Naive thymus-derived CD8-positive, alpha-beta T cell (primary cell): ENCODE measurements around the gene ANKRD13D. TPM values are rescaled to one million over a fixed set of nuclear protein-coding genes. Genes with fewer than 3 reads are reported as not detected.
"Not testable (repeated sequence)": the region's sequence is repeated elsewhere in the genome, so short reads cannot be mapped to it uniquely, and the experiment has no call there.

Experiments used
- ATAC-seq, 2 donors: fragments of 150-1000 bp; cut with Tn5 transposase in 1 of 2; sonication (Bioruptor Pico), chemical (Tn5 transposase) in 1 of 2; 1 replicate in 1 of 2; 2 replicates in 1 of 2; pipeline ENCODE4 v1.10.0; 2021; ENCODE audit warnings: mild to moderate bottlenecking in 2 of 2, moderate library complexity in 2 of 2
- POLR2A ChIA-PET: fragments of 350-600 bp; sonication (Branson Sonifier 250); formaldehyde crosslinking; loops from one replicate; lab custom pipeline; 2021; ENCODE audit warnings: antibody characterized with exemption; lab: Charles Lee
- DNase-seq, 10 donors: peaks; one replicate each; pipeline versions ENCODE4 v3.0.0 to v3.0.0-alpha.2; 2020 to 2022
- H3K27ac Mint-ChIP-seq, 10 donors: one replicate each; pipeline ENCODE4 v1.8.0; 2020 to 2022; ENCODE audit warnings: mild to moderate bottlenecking in 10 of 10, mixed read lengths in 10 of 10, moderate library complexity in 4 of 10, inconsistent platforms in 1 of 10
- H3K27me3 Mint-ChIP-seq, 5 donors: one replicate each; pipeline ENCODE4 v1.8.0; 2021 to 2022; ENCODE audit warnings: mixed read lengths in 5 of 5
- H3K36me3 Mint-ChIP-seq, 3 donors: one replicate each; pipeline ENCODE4 v1.8.0; 2020 to 2022; ENCODE audit warnings: mixed read lengths in 3 of 3, mild to moderate bottlenecking in 2 of 3, inconsistent platforms in 1 of 3
- H3K4me1 Mint-ChIP-seq, 4 donors: one replicate each; pipeline ENCODE4 v1.8.0; 2021 to 2022; ENCODE audit warnings: mixed read lengths in 4 of 4
- H3K4me3 Mint-ChIP-seq, 10 donors: one replicate each; pipeline ENCODE4 v1.8.0; 2020 to 2022; ENCODE audit warnings: mild to moderate bottlenecking in 10 of 10, mixed read lengths in 10 of 10, moderate library complexity in 6 of 10, inconsistent platforms in 1 of 10
- H3K9me3 Mint-ChIP-seq, 9 donors: one replicate each; pipeline ENCODE4 v1.8.0; 2020 to 2022; ENCODE audit warnings: mixed read lengths in 9 of 9, mild to moderate bottlenecking in 3 of 9, inconsistent platforms in 1 of 9, moderate library complexity in 1 of 9
- polyA plus RNA-seq, 3 donors: library from polyadenylated mRNA; unstranded; fragments of 300-500 nt; fragmentation: Illumina TruSeq; gene quantifications; one replicate each; pipeline ENCODE4 v1.2.3, GENCODE V29; 2021
- total RNA-seq, 8 experiments: library from RNA in 2 of 8; stranded (reverse) in 2 of 8; gene quantifications; one replicate each; pipeline ENCODE4 v1.2.3 and lab custom pipeline; 2021 to 2026

ANKRD13D gene
- total and polyA plus RNA-seq, 5 experiments from 2014 or later = 6.0 to 206 (median 18.3) TPM

DNA sequence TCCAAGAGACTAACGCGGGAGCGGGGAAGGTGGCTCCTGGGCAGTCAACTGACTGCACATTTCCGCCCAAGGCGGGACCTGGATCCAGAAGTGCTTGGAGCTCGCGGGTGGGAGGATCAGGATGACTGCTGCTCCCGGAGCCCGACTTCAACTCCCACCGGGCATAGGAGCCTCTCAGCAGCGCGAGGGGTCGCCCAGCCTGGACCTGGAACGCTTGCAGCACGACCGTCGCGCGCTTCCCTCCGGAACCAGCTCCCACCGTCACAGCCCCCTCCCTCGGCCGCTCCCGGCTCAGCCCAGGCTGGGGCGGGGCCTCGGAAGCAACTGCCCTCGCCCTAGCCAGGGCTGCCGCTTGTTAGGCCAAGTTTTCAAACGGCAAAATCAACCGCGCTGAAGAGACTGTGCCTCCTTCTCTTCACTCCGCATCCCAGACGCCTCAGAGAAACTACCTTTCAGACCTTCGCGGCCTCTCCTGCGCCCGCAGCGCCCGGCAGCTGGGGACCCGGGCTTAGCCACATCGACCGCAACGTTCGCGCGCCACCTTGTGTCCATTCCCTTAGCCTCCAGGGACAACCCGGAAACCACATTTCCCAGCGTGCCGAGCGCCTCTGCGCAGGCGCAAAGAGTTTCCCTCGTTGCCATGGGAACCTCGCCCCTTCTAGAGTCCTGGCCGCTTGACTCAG, 28.2 kb downstream of the ANKRD13D start:
- POLR2A ChIA-PET = interaction anchor here (0.5 to 49.2 kb wide), 17 partner anchors 9 to 1823 kb away, joined by 3 to 2293 read pairs (median 5); partner anchors contain the start of genes ANKRD13D, GRK2, POLD4 and PTPRCAP
- Mint-ChIP-seq H3K27ac (peak overlapping the region; percentile 89 to 98 (median 96)), H3K4me3 (peak overlapping the region; percentile 93 to 100 (median 99)), H3K36me3 (no peaks in the 10 kb centered on the region), H3K9me3 (no peaks in the 10 kb centered on the region), H3K27me3 (no peaks in the 10 kb centered on the region), H3K4me1 (peaks cover 22 to 54% (median 40%) of the 10 kb centered on the region in 4 donors)
- DNase-seq = peak; percentile 92 to 99 (median 98)
- peak; percentile 88 to 89 for ATAC-seq

DNA sequence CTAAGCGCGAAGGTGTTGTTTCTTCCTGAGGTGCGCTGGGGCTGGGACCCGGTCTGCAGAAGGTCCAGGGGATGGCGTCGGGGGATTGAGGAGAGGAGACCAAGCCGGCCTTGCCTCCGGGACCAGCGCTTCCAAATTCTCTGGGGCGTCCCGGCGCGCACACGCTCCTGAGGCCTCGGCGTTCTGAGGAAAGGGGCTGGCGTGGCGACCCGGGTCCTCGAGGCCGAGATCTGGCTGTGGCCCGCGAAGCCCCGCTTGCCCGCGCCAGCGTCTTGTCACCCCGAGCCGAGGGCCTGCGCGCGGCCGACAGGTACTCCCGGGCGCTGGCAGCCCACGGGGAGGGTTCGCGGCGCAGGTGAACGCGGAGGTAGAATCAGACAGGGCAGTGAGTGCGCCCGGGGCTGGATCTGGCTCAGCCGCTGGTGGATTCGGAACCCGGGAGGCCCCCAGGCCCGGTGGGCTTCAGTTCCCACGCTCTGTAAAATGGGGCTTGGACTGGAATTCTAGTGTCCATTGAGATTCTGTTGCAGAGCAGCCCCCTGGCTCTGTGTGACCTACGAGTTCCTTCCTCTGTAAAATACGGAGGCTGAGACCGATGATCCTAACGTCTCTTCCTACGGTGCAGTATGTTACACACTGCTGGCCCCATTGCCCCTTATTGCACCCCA, 28.9 kb downstream of the ANKRD13D start:
- Mint-ChIP-seq H3K36me3 (no peaks in the 10 kb centered on the region), H3K27ac (peak overlapping the region; percentile 89 to 98 (median 96)), H3K4me1 (peaks cover 17 to 47% (median 33%) of the 10 kb centered on the region in 4 donors), H3K4me3 (peak overlapping the region; percentile 93 to 100 (median 99)), H3K27me3 (no peaks in the 10 kb centered on the region), H3K9me3 (no peaks in the 10 kb centered on the region)
- DNase-seq (peak in 4 of 10 donors; percentile 16 to 41 (median 28)), ATAC-seq (peak; percentile 53 to 54)
- POLR2A ChIA-PET = interaction anchor here (0.5 to 49.2 kb wide), 18 partner anchors 9 to 119 kb away, joined by 3 to 2293 read pairs (median 4); partner anchors contain the start of genes ANKRD13D, GRK2, POLD4 and PTPRCAP

DNA sequence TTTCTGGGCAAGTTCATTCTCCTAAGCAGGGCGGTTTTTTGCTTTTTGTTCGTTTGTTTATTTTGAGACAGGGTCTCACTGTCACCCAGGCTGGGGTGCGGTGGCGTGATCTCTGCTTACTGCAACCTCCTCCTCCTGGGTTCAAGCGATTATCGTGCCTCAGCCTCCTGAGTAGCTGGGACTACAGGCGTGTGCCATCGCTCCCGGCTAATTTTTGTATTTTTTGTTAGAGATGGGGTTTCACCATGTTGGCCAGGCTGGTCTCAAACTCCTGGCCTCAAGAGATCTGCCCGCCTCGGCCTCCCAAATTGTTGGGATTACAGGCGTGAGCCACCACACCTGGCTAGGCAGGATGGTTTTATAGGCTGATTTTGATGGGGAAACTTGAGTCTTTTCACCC, 29.8 kb downstream of the ANKRD13D start:
- not testable (repeated sequence) for DNase-seq, H3K9me3 Mint-ChIP-seq, H3K27me3 Mint-ChIP-seq, H3K36me3 Mint-ChIP-seq, ATAC-seq
- Mint-ChIP-seq H3K27ac (peak overlapping the region in 5 of 10 donors; percentile 36 to 98 (median 80)), H3K4me3 (peak overlapping the region; percentile 93 to 100 (median 99)), H3K4me1 (peaks cover 12 to 39% (median 27%) of the 10 kb centered on the region in 4 donors)
- POLR2A ChIA-PET = interaction anchor here (0.6 to 49.2 kb wide), 6 partner anchors 14 to 41 kb away, joined by 3 to 2293 read pairs (median 6); partner anchors contain the start of genes ANKRD13D, GRK2 and POLD4

DNA sequence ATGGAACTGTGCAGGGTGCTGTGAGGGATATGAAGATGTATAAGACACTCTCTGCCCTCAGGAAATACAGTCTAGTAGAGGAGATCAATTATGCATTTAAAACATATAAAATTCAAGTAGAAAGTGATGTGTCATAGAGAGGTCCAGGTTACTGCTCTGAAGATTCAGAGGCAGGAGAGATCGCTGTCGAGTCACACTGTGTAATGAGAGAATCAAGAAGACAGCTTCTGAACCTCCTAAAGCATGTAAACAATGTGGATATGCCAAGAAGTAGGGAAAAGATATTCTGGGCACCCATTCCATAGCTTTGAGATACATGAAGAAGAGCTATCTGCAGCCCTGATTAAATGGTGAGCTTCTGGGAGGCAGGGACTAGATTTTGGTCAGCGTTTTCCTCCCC, 30.9 kb downstream of the ANKRD13D start:
- Mint-ChIP-seq H3K36me3 (peaks cover 0 to 7% (median 2%) of the 10 kb centered on the region in 3 donors), H3K4me3 (no peak overlapping the region), H3K9me3 (no peaks in the 10 kb centered on the region), H3K27ac (peak overlapping the region in 2 of 10 donors; percentile 19 to 37), H3K4me1 (peaks cover 12 to 33% (median 24%) of the 10 kb centered on the region in 4 donors), H3K27me3 (no peaks in the 10 kb centered on the region)
- DNase-seq (no peak), ATAC-seq (no peak)
- POLR2A ChIA-PET = interaction anchor here (1.6 to 49.2 kb wide), 2 partner anchors 24 to 42 kb away, joined by 4 to 2293 read pairs; partner anchors contain the start of genes ANKRD13D and GRK2

DNA sequence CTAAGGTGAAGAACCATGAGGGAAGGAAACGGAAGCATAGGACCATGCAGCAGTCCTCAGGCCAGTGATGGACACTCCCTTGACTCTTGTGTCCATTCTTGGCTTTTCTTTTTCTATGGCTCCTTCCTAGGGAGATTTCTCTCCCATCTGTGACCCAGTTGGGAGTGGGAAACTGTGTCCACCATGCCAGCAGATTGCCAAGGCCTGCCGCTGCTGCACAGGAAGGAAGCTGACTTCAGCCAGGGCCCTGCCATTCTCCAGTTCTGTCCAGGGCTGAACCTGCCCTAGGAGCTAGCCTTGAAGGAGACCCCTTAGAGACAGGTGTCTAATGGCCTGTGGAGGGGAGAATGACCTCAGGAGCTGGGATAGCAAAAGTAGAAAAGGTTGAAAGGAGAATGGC, 31.6 kb downstream of the ANKRD13D start:
- Mint-ChIP-seq H3K9me3 (no peaks in the 10 kb centered on the region), H3K36me3 (peaks cover 0 to 8% (median 2%) of the 10 kb centered on the region in 3 donors), H3K4me1 (peaks cover 12 to 33% (median 21%) of the 10 kb centered on the region in 4 donors), H3K27ac (no peak overlapping the region), H3K27me3 (no peaks in the 10 kb centered on the region), H3K4me3 (no peak overlapping the region)
- DNase-seq = no peak
- POLR2A ChIA-PET = interaction anchor here (0.6 to 49.2 kb wide), 4 partner anchors 19 to 1817 kb away, joined by 3 to 2293 read pairs (median 3); partner anchors contain the start of genes ANKRD13D and GRK2
- no peak for ATAC-seq

DNA sequence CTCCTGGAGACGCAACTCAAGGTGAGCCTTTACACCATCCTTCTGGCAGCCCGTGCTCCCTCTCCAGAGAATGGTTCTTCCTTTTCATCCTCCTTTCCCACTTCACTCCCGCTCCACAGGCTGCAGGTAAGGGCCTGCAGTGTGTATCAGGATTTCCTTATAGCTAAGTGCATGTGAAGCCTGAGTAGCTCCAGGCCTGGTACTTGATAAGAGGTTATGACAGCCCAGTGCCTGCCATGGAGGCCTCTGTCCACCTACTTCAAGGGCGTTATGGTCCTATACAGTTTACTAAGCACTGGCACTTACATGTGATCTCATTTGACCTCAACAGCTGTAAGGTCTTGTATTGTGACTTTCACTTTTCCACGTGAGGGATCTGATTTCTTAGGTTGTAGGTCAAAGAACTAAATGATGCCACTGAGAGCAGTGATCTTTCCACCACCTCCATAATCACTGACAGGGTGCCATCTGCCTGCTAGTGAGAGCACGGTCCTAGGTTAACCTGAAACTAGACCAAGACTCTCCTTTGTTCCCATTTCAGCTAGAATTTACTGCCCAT, 32.3 kb downstream of the ANKRD13D start:
- Mint-ChIP-seq H3K36me3 (peaks cover 0 to 9% (median 2%) of the 10 kb centered on the region in 3 donors), H3K4me1 (peaks cover 13 to 33% (median 20%) of the 10 kb centered on the region in 4 donors), H3K4me3 (no peak overlapping the region), H3K9me3 (no peaks in the 10 kb centered on the region), H3K27ac (peak overlapping the region in 1 of 10 donors; percentile 74), H3K27me3 (no peaks in the 10 kb centered on the region)
- ATAC-seq (no peak), DNase-seq (no peak)
- POLR2A ChIA-PET = interaction anchor here (0.6 to 49.2 kb wide), 8 partner anchors 17 to 1818 kb away, joined by 3 to 2293 read pairs (median 4); partner anchors contain the start of genes ANKRD13D and GRK2

DNA sequence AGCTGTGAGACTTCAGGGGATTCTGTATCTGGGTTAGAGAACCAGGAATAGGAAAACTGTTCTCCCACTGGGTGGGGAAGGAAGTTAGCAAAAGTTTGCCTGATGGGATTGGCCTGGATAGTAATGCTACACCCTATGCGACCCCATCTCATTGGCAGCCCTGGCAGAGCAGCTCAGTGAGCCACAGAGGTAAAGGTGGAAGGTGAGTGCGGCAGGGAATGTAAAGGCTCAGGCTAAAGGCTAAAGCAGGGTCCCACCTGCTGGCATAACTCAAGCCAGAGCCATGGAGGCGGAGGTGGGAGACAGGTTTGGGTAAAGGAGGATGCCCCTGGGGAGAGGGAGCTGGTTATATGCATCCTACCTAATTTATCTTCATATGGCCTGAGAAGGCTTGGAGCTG, 32.9 kb downstream of the ANKRD13D start:
- DNase-seq = no peak
- Mint-ChIP-seq H3K27ac (peak overlapping the region in 1 of 10 donors; percentile 46), H3K27me3 (no peaks in the 10 kb centered on the region), H3K4me1 (peaks cover 11 to 29% (median 18%) of the 10 kb centered on the region in 4 donors), H3K4me3 (no peak overlapping the region), H3K36me3 (peaks cover 0 to 9% (median 2%) of the 10 kb centered on the region in 3 donors), H3K9me3 (no peaks in the 10 kb centered on the region)
- POLR2A ChIA-PET = interaction anchor here (0.5 to 49.2 kb wide), 11 partner anchors 13 to 89 kb away, joined by 3 to 2293 read pairs (median 4); partner anchors contain the start of genes ANKRD13D, GRK2, POLD4 and SSH3
- ATAC-seq = no peak

DNA sequence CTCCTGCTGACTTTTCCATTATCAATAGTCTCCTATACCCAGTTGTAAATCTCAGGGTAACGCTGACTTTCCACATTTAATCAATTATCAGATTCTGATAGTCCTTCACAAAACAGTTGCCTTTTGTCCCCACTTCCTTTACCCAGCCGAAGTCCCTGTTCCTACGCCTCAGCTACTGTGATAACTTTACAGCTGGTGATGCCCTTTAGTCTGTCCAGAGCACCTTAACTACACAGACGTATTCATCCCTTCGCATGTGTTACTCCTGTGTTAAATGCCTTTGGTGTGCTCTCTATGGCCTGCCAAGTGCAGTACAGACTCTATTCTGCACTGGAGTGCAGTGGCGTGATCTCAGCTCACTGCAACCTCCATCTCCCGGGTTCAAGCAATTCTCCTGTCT, 34.4 kb downstream of the ANKRD13D start:
- Mint-ChIP-seq H3K9me3 (no peaks in the 10 kb centered on the region), H3K27ac (no peak overlapping the region), H3K4me3 (no peak overlapping the region), H3K4me1 (peaks cover 7 to 17% (median 10%) of the 10 kb centered on the region in 4 donors), H3K36me3 (peaks cover 0 to 9% (median 2%) of the 10 kb centered on the region in 3 donors), H3K27me3 (no peaks in the 10 kb centered on the region)
- DNase-seq = no peak
- POLR2A ChIA-PET = interaction anchor here (1.5 to 49.2 kb wide), 3 partner anchors 20 to 45 kb away, joined by 4 to 2293 read pairs (median 6); partner anchors contain the start of genes ANKRD13D and GRK2
- no peak for ATAC-seq

DNA sequence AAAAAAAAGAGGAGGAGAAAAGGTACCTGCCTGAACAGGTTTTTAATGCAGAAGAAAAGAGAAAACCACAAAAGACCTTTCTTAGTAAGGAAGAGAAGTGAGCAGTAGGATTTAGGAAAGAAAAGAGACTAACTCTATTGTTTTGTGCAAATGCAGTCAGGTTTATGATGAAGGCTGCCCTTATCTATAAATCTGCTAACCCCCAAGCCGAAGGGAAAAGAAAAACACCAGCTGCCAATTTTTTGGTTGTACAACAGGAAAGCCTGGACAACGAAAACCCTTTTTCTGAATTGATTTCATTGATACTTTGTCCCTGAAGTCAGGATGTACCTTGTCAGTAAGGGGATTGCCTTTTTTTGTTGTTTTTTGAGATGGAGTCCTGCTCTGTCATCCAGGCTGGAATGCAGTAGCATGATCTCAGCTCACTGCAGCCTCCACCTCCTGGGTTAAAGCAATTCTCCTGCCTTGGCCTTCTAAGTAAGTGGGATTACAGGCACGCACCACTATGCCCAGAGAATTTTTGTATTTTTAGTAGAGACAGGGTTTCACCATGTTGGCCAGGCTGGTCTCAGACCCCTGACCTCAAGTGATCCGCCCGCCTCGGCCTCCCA, 43.1 kb downstream of the ANKRD13D start:
- no peak for ATAC-seq

DNA sequence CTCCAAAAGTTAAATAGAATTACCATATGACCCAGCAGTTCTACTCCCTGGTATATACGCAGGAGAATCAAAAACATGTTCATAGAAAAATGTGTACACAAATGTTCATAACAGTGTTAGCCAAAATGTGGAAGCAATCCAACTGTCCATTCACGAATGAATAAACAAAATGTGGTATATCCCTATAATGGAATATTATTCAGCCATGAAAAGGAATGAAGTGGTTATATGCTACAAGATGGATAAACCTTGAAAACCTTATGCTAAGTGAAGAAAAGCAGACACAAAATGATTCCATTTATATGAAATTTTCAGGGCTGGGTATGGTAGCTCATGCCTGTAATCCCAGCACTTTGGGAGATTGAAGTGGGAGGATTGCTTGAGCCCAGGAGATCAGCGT, 48.2 kb downstream of the ANKRD13D start:
- Mint-ChIP-seq H3K36me3 (peaks cover 0 to 2% (median 0%) of the 10 kb centered on the region in 3 donors), H3K4me1 (peaks cover 0 to 2% (median under 1%) of the 10 kb centered on the region in 4 donors), H3K9me3 (no peaks in the 10 kb centered on the region), H3K27me3 (no peaks in the 10 kb centered on the region), H3K4me3 (no peak overlapping the region), H3K27ac (no peak overlapping the region)
- no peak for DNase-seq
- POLR2A ChIA-PET = interaction anchor here (2.4 kb wide), 1 partner anchor 15 kb away, joined by 10 read pairs; the partner anchor contains the start of gene POLD4
- no peak for ATAC-seq

More for the DNA sequence above, 43.1 kb downstream of the ANKRD13D start:
- H3K36me3 Mint-ChIP-seq = peaks cover 0 to 13% (median 0%) of the 10 kb centered on the region in 3 donors
- H3K27ac Mint-ChIP-seq = no peak overlapping the region
- DNase-seq = no peak
- peaks cover 0 to 3% (median 0%) of the 10 kb centered on the region in 4 donors for H3K4me1 Mint-ChIP-seq
- H3K4me3 Mint-ChIP-seq = no peak overlapping the region
- POLR2A ChIA-PET = interaction anchor here (0.7 to 2.5 kb wide), 2 partner anchors 10 to 47 kb away, joined by 5 to 9 read pairs; no protein-coding TSS in a partner anchor
- H3K9me3 Mint-ChIP-seq = no peaks in the 10 kb centered on the region
- H3K27me3 Mint-ChIP-seq = no peaks in the 10 kb centered on the region

DNA sequence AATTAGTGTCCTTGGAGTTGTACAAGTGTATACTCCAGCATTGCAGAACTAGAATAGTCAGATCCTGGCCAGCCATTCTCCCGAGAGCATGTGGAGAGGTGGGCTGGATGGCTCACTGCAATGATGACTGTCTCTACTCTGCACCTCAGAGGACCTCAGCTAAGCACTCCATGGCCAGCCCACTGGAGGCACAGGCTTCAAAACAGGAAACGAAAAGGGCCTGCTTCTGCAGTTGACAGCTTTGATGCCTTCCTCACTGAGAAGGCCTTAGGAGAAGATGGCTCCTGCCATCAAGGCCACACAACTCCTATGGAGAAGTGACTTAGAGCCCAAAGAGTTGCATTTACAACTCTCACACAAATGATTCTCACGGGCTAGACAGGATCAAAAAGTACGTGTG, 55.2 kb downstream of the ANKRD13D start:
- H3K4me1 Mint-ChIP-seq = peaks cover 23 to 50% (median 46%) of the 10 kb centered on the region in 4 donors
- H3K27ac Mint-ChIP-seq = peak overlapping the region; percentile 89 to 99 (median 94)
- DNase-seq (peak in 4 of 10 donors; percentile 26 to 36 (median 34)), ATAC-seq (peak; percentile 58 to 80)
- no peaks in the 10 kb centered on the region for H3K27me3 Mint-ChIP-seq
- peak overlapping the region in 9 of 10 donors; percentile 37 to 83 (median 71) for H3K4me3 Mint-ChIP-seq
- H3K36me3 Mint-ChIP-seq = no peaks in the 10 kb centered on the region
- H3K9me3 Mint-ChIP-seq = no peaks in the 10 kb centered on the region
- POLR2A ChIA-PET = interaction anchor here (0.6 to 5.4 kb wide), 28 partner anchors 8 to 1033 kb away, joined by 3 to 81 read pairs (median 4); partner anchors contain the start of genes AIP, KDM2A, PITPNM1 and POLD4
